Ectodermal cell (in vitro differentiated cells): ENCODE measurements around the gene ZBTB16.

Experiments used
- H3K27ac ChIP-seq: 2 replicates; pipeline ENCODE4 v1.7.0; 2013; ENCODE audit warnings: mild to moderate bottlenecking, low read depth, low read length; ENCODE audit not compliant: insufficient read depth, poor library complexity, severe bottlenecking
- H3K27me3 ChIP-seq: 2 replicates; pipeline ENCODE4 v1.7.0; 2013; ENCODE audit warnings: mild to moderate bottlenecking, low read length; ENCODE audit not compliant: insufficient read depth, control insufficient read depth, poor library complexity, severe bottlenecking
- H3K36me3 ChIP-seq: one replicate; pipeline ENCODE4 v1.7.0; 2013; ENCODE audit warnings: low read length; ENCODE audit not compliant: control insufficient read depth, insufficient read depth
- H3K4me1 ChIP-seq: one replicate; pipeline ENCODE4 v1.7.0; 2013; ENCODE audit warnings: low read length; ENCODE audit not compliant: control insufficient read depth, insufficient read depth
- H3K4me3 ChIP-seq: 2 replicates; pipeline ENCODE4 v1.7.0; 2013; ENCODE audit warnings: low read depth, low read length, control low read depth; ENCODE audit not compliant: insufficient read depth
- H3K9me3 ChIP-seq: 2 replicates; pipeline ENCODE4 v1.7.0; 2013; ENCODE audit warnings: mild to moderate bottlenecking, low read length, moderate library complexity; ENCODE audit not compliant: control insufficient read depth
- WGBS, 2 experiments: methylation state at CpG; one replicate each; pipeline ENCODE4 v1.1.7; 2013; ENCODE audit warnings: missing lambda C conversion rate in 2 of 2; 5-methylcytosine and 5-hydroxymethylcytosine counted together

ZBTB16 gene

GRCh38 chr11:114185436-114185835 is 125.9 kb downstream of the ZBTB16 start:
- H3K4me3 ChIP-seq: no peak overlapping the region
- 96 to 97% methylated on average over 6 of the region's 6 CpGs for WGBS, 2 experiments
- H3K9me3 ChIP-seq: no peaks in the 10 kb centered on the region
- no peak overlapping the region for H3K27ac ChIP-seq
- peaks cover 28% of the 10 kb centered on the region for H3K36me3 ChIP-seq
- no peaks in the 10 kb centered on the region for H3K27me3 ChIP-seq
- peaks cover 19% of the 10 kb centered on the region for H3K4me1 ChIP-seq

- 94 to 95% methylated on average over 7 of the region's 7 CpGs for WGBS, 2 experiments
- Histone ChIP-seq H3K36me3 (peaks cover 37% of the 10 kb centered on the region), H3K27ac (no peak overlapping the region), H3K4me1 (peaks cover 11% of the 10 kb centered on the region), H3K4me3 (no peak overlapping the region), H3K9me3 (no peaks in the 10 kb centered on the region), H3K27me3 (no peaks in the 10 kb centered on the region)
Measured at GRCh38 chr11:114187173-114187572, 127.7 kb downstream of the ZBTB16 start.

- 93 to 98% methylated on average over 3 of the region's 3 CpGs for WGBS, 2 experiments
- peaks cover 39% of the 10 kb centered on the region for H3K36me3 ChIP-seq
- no peak overlapping the region for H3K4me3 ChIP-seq
Measured at GRCh38 chr11:114188851-114189570, 129.5 kb downstream of the ZBTB16 start.

DNA sequence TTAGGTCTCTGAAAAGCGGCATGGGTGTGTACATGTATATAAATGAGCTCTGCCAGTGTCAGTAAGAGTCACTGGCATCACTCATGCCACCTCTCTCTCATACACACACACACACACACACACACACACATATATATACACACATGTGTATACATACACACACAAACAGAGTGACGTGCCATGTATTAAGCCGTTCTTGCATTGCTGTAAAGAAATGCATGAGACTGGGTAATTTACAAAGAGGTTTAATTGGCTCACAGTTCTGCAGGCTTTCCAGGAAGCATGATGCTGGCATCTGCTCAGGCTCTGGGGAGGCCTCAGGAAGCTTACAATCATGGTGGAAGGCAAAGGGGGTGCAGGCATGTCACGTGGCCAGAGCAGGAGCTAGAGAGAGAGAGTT is 131.1 kb downstream of the ZBTB16 start:
- no peaks in the 10 kb centered on the region for H3K9me3 ChIP-seq
- H3K36me3 ChIP-seq: peaks cover 39% of the 10 kb centered on the region
- no peak overlapping the region for H3K4me3 ChIP-seq
- WGBS, 2 experiments: 88 to 89% methylated on average over 3 of the region's 4 CpGs
- H3K27ac ChIP-seq: no peak overlapping the region
- peaks cover 27% of the 10 kb centered on the region for H3K4me1 ChIP-seq
- H3K27me3 ChIP-seq: no peaks in the 10 kb centered on the region

More at GRCh38 chr11:114188851-114189570, 129.5 kb downstream of the ZBTB16 start:
- H3K9me3 ChIP-seq: no peaks in the 10 kb centered on the region
- H3K27ac ChIP-seq: no peak overlapping the region
- H3K4me1 ChIP-seq: peaks cover 15% of the 10 kb centered on the region
- H3K27me3 ChIP-seq: no peaks in the 10 kb centered on the region

DNA sequence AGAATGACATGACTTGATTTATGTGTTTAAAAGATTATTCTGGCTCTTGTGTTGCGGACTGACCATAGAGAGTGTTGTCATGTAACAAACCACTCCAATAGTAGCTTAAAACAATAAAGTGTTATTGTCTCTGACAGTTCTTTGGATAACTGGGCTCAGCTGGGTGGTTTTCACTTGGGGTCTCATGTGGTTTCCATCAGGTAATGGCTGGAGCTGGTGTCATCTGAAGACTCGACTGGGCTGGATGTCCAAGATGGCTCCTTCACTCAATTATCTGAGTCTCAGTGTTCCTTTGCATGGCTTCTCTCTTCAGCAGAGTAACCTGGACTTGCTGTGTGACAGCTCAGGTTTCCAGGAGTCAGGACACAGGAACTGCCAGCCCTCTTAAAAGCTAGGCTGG is 132.4 kb downstream of the ZBTB16 start:
- Histone ChIP-seq H3K27me3 (no peaks in the 10 kb centered on the region), H3K4me3 (no peak overlapping the region), H3K4me1 (peaks cover 30% of the 10 kb centered on the region), H3K27ac (no peak overlapping the region), H3K9me3 (no peaks in the 10 kb centered on the region), H3K36me3 (peaks cover 32% of the 10 kb centered on the region)
- WGBS, 2 experiments: 90 to 94% methylated on average over 1 to 2 of the region's 2 CpGs

DNA sequence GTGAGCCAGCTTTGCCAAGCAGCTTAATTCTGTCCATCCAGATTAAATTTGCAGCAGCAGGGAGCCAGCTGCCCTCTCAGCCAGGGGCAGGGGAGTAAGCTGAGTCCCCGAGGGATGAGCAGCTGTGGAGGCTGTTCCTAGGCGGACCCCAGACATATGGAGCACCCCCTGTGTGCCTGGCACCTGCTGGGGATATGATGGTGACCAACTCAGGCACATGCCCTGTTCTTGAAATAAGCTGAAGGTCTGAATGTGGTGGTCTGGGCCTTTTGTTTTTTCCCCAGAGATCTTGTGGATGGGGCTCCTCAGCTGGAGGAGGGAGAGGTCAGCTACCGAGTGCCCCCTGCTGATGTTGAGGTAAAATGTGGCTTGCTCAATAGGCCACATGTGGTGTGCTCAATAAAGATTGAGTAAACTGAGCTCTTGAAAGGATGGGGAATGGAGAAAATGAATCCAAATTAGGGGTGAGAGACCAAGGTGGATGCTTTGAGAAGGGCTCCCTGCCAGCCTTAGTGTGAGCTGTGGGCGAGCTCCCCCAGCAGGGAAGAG is 133.4 kb downstream of the ZBTB16 start:
- 41 to 42% methylated on average over 4 of the region's 4 CpGs for WGBS, 2 experiments
- no peaks in the 10 kb centered on the region for H3K27me3 ChIP-seq
- H3K4me3 ChIP-seq: no peak overlapping the region
- peak overlapping the region; percentile 13 for H3K27ac ChIP-seq
- peaks cover 38% of the 10 kb centered on the region for H3K4me1 ChIP-seq
- H3K36me3 ChIP-seq: peaks cover 31% of the 10 kb centered on the region
- H3K9me3 ChIP-seq: no peaks in the 10 kb centered on the region

DNA sequence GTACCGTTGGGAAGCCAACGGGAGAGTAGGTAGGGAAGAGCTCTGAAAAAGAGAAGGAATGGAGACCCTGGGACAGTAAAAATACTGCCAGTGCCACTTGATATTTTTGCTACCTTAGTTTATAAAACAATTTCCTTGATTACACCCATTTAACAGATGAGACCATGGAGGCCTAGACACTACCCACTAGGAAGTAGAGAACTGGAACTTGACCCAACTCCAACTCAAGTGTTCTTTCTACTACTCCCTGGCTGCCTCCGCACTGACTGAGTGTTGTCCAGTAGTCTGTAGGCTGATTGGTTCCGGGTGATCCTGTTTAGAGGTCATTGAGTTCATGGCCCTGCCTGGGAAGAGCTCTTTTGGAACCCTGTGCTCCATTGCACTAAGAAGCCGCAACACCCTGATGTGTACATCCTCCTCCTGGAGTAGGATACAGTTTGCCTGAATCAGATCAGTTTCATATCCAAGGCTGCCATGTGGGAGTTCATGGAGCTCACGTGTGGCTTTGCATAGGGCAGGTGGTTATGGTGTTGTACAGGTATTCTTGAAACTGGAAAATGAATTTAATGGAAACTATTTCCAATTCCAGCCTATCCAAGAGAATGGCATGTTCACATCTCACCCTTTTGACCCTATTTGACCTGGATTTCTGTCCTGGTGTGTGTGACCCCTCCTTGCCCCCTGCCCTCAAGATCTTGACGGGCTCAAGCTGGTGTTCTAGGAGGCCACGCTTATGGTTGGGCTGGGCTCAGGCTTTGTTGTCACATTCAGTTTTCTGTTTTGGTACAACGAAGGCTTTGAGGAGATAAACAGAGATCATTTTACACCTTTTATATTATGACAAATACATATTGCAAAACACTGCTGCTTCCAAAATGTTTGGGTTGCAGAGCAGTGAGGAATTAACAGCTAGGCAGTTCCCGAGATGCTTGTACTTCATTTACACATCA is 134.5 kb downstream of the ZBTB16 start:
- Histone ChIP-seq H3K4me1 (peaks cover 41% of the 10 kb centered on the region), H3K9me3 (no peaks in the 10 kb centered on the region), H3K27me3 (no peaks in the 10 kb centered on the region), H3K4me3 (no peak overlapping the region), H3K27ac (no peak overlapping the region), H3K36me3 (peaks cover 23% of the 10 kb centered on the region)
- 85 to 91% methylated on average over 9 to 10 of the region's 10 CpGs for WGBS, 2 experiments

- 97 to 99% methylated on average over 4 of the region's 4 CpGs for WGBS, 2 experiments
- Histone ChIP-seq H3K4me3 (no peak overlapping the region), H3K27me3 (no peaks in the 10 kb centered on the region), H3K9me3 (no peaks in the 10 kb centered on the region), H3K27ac (no peak overlapping the region), H3K4me1 (peaks cover 41% of the 10 kb centered on the region), H3K36me3 (peaks cover 17% of the 10 kb centered on the region)
Measured at GRCh38 chr11:114194702-114195101, 135.2 kb downstream of the ZBTB16 start.

GRCh38 chr11:114195151-114195550 is 135.6 kb downstream of the ZBTB16 start:
- peaks cover 41% of the 10 kb centered on the region for H3K4me1 ChIP-seq

More at GRCh38 chr11:114195151-114195550, 135.6 kb downstream of the ZBTB16 start:
- H3K36me3 ChIP-seq: peaks cover 13% of the 10 kb centered on the region
- H3K9me3 ChIP-seq: no peaks in the 10 kb centered on the region
- no peak overlapping the region for H3K27ac ChIP-seq
- WGBS, 2 experiments: 93 to 97% methylated on average over 4 of the region's 4 CpGs
- H3K27me3 ChIP-seq: no peaks in the 10 kb centered on the region
- no peak overlapping the region for H3K4me3 ChIP-seq
